Measurements from ENCODE around the gene DIO3. TPM values are rescaled to one million over a fixed set of nuclear protein-coding genes. Genes with fewer than 3 reads are reported as not detected.

DIO3 gene
- total RNA-seq, 1 experiment from 2014 or later, result not detected

DNA sequence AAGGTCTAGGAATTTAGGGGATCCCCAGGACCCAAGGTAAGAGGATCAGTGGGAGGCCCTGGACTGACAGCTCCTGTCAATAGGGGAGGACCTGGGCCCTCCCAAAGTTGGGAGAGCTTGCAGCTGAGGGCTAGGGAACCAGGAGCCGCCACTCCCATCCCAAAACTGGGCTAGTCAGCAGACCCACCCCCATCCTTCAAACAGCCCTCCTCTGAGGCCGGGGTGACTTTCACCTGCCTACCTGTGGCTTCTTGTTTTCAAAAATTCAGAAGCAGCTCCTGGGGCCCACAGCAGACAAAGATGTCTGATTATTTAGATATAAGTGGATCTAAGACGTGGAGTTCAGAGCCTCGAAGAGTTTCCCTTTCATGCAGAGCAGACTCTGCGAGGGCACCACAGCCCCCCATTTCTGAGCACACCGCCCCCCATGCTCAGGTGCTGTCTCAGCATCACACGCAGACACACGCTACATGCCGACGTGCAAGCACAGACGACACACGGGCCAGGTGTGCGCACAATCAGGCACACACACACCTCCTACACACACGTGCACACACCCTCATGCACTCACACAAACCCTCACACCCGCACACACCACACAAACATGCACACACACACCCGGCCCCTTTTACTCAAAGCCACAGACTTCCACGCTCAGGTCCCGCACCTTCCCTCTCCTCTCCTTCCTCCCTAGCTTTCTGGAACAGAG, 21.9 kb downstream of the DIO3 start:
- Histone ChIP-seq H2BK5ac (ENCODE audit: insufficient read length, low read length) (no peak overlapping the region), H4K20me1 (ENCODE audit: control insufficient read depth, insufficient read depth, insufficient read length) (peaks cover 3% of the 10 kb centered on the region), H2BK20ac (ENCODE audit: low read depth, low read length, poor library complexity, severe bottlenecking) (no peak overlapping the region), H3K23me2 (ENCODE audit: insufficient read length, low read depth, low read length, poor library complexity, severe bottlenecking) (no peaks in the 10 kb centered on the region), H2AFZ (ENCODE audit: low read length) (no peak overlapping the region), H2AK5ac (ENCODE audit: insufficient read length, low read length) (no peak overlapping the region), H3K9me3 (ENCODE audit: control insufficient read depth, low read depth, low read length) (no peaks in the 10 kb centered on the region), H3K27me3 (ENCODE audit: insufficient read depth, low read length) (no peaks in the 10 kb centered on the region; the same call in 1 of the 2 replicates), H3K4ac (ENCODE audit: low read depth, low read length) (no peak overlapping the region), H3K23ac (ENCODE audit: insufficient read length, low read depth, low read length) (no peak overlapping the region), H4K8ac (replicated peaks; ENCODE audit: insufficient read length, low read depth, low read length) (no peak overlapping the region), H3K18ac (ENCODE audit: insufficient read length, low read depth, low read length) (no peak overlapping the region), H3K56ac (ENCODE audit: insufficient read length, low read depth, low read length) (no peak overlapping the region), H3K4me1 (ENCODE audit: insufficient read depth, low read length) (no peaks in the 10 kb centered on the region), H3T11ph (ENCODE audit: low read length) (no peak overlapping the region), H4K91ac (ENCODE audit: insufficient read length, low read depth, low read length) (no peak overlapping the region), H2BK15ac (ENCODE audit: low read depth, low read length) (no peak overlapping the region), H3K79me1 (ENCODE audit: insufficient read depth, low read depth, low read length, poor library complexity, severe bottlenecking) (no peaks in the 10 kb centered on the region), H4K5ac (ENCODE audit: insufficient read length, low read depth, low read length) (no peak overlapping the region), H3K27ac (ENCODE audit: insufficient read length, low read depth, low read length) (no peak overlapping the region), H3K14ac (ENCODE audit: insufficient read depth, low read length) (no peak overlapping the region), H3K79me2 (ENCODE audit: insufficient read depth, low read length) (no peaks in the 10 kb centered on the region), H2BK120ac (ENCODE audit: low read depth, low read length, poor library complexity, severe bottlenecking) (no peak overlapping the region), H3K4me2 (ENCODE audit: insufficient read depth, insufficient read length, low read length) (no peak overlapping the region), H3K9ac (ENCODE audit: extremely low read depth, insufficient read length, low read length) (no peak overlapping the region), H2BK12ac (ENCODE audit: insufficient read length, low read depth, low read length) (no peak overlapping the region)
- Mint-ChIP-seq H3K36me3 (ENCODE audit: insufficient read depth in 1 of 3, low read depth in 3 of 3) (no peaks in the 10 kb centered on the region; a peak in 1 of 7 replicates), H3K9me3 (peaks cover 0 to 2% of the 10 kb centered on the region in 2 experiments; a peak in 2 of 5 replicates), H3K4me3 (no peak overlapping the region), H3K27me3 (ENCODE audit: low read depth) (peaks cover 31% of the 10 kb centered on the region), H3K4me1 (0 out of 4 replicates have a peak, but pooled peaks cover 0 to 2% of the 10 kb centered on the region in 2 experiments), H3K27ac (no peak overlapping the region)
- DNase-seq, result no peak
- TF ChIP-seq, protein P1, sequence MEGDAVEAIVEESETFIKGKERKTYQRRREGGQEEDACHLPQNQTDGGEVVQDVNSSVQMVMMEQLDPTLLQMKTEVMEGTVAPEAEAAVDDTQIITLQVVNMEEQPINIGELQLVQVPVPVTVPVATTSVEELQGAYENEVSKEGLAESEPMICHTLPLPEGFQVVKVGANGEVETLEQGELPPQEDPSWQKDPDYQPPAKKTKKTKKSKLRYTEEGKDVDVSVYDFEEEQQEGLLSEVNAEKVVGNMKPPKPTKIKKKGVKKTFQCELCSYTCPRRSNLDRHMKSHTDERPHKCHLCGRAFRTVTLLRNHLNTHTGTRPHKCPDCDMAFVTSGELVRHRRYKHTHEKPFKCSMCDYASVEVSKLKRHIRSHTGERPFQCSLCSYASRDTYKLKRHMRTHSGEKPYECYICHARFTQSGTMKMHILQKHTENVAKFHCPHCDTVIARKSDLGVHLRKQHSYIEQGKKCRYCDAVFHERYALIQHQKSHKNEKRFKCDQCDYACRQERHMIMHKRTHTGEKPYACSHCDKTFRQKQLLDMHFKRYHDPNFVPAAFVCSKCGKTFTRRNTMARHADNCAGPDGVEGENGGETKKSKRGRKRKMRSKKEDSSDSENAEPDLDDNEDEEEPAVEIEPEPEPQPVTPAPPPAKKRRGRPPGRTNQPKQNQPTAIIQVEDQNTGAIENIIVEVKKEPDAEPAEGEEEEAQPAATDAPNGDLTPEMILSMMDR (conservative IDR thresholded peaks at IDR 0.05), result no peak
- WGBS (ENCODE audit: extremely low coverage, insufficient read length, low lambda C conversion rate), result 100% methylated on average over 2 of the region's 18 CpGs

Measured in H9 (cell line).